ENCODE data around the gene NOC2L. TPM values are rescaled to one million over a fixed set of nuclear protein-coding genes. Genes with fewer than 3 reads are reported as not detected.

NOC2L gene
- total RNA-seq, 1 donor from 2014 or later = 95.5 TPM

GRCh38 chr1:973459-974292, 14.6 kb upstream of the NOC2L start:
- H3K36me3 Mint-ChIP-seq (ENCODE audit: low read depth) = no peaks in the 10 kb centered on the region
- ATAC-seq (ENCODE audit: low read depth) (no peak), DNase-seq (no peak)
- ChIA-PET POLR2A (no interaction called here), CTCF (interaction anchor here (3.4 kb wide), 1 partner anchor 68 kb away, joined by 10 read pairs; no protein-coding TSS in a partner anchor)
- H3K27me3 Mint-ChIP-seq = peaks cover 28% of the 10 kb centered on the region
- H3K9me3 Mint-ChIP-seq = no peaks in the 10 kb centered on the region
- H3K27ac Mint-ChIP-seq = no peak overlapping the region
- no peak for TF ChIP-seq CTCF (IDR thresholded peaks at IDR 0.05)
- no peak overlapping the region for H3K4me3 Mint-ChIP-seq
- H3K4me1 Mint-ChIP-seq = peaks cover 4% of the 10 kb centered on the region
- intact Hi-C loops (cut with micrococcal nuclease) = no loop called here

- Mint-ChIP-seq H3K27me3 (peaks cover 24% of the 10 kb centered on the region), H3K27ac (no peak overlapping the region), H3K4me3 (no peak overlapping the region), H3K36me3 (ENCODE audit: low read depth) (no peaks in the 10 kb centered on the region), H3K9me3 (no peaks in the 10 kb centered on the region), H3K4me1 (peaks cover 4% of the 10 kb centered on the region)
- intact Hi-C loops (cut with micrococcal nuclease) = no loop called here
- no peak for TF ChIP-seq CTCF (IDR thresholded peaks at IDR 0.05)
- POLR2A ChIA-PET = interaction anchor here (0.6 kb wide), 1 partner anchor 165 kb away, joined by 6 read pairs; no protein-coding TSS in a partner anchor
- CTCF ChIA-PET = no interaction called here
- ATAC-seq (ENCODE audit: low read depth) = no peak
- DNase-seq = no peak
Measured at GRCh38 chr1:972726-973458, 13.8 kb upstream of the NOC2L start.

GRCh38 chr1:971751-972506, 12.9 kb upstream of the NOC2L start:
- peaks cover 24% of the 10 kb centered on the region for H3K27me3 Mint-ChIP-seq
- H3K4me3 Mint-ChIP-seq = no peak overlapping the region
- H3K27ac Mint-ChIP-seq = no peak overlapping the region
- peaks cover 5% of the 10 kb centered on the region for H3K4me1 Mint-ChIP-seq
- no peaks in the 10 kb centered on the region for H3K9me3 Mint-ChIP-seq
- no peaks in the 10 kb centered on the region for H3K36me3 Mint-ChIP-seq (ENCODE audit: low read depth)
- ChIA-PET CTCF (interaction anchor here (0.6 kb wide), 1 partner anchor 31 kb away, joined by 4 read pairs; no protein-coding TSS in a partner anchor), POLR2A (no interaction called here)
- intact Hi-C loops (cut with micrococcal nuclease) = no loop called here
- TF ChIP-seq CTCF (IDR thresholded peaks at IDR 0.05) = no peak
- no peak for DNase-seq
- ATAC-seq (ENCODE audit: low read depth) = no peak

GRCh38 chr1:970973-971730, 12.1 kb upstream of the NOC2L start:
- DNase-seq (no peak), ATAC-seq (ENCODE audit: low read depth) (no peak)
- no peak for TF ChIP-seq CTCF (IDR thresholded peaks at IDR 0.05)
- Mint-ChIP-seq H3K9me3 (no peaks in the 10 kb centered on the region), H3K27ac (no peak overlapping the region), H3K4me3 (no peak overlapping the region), H3K4me1 (peaks cover 8% of the 10 kb centered on the region), H3K36me3 (ENCODE audit: low read depth) (no peaks in the 10 kb centered on the region), H3K27me3 (peaks cover 24% of the 10 kb centered on the region)
- CTCF ChIA-PET = no interaction called here
- intact Hi-C loops (cut with micrococcal nuclease) = no loop called here
- POLR2A ChIA-PET = no interaction called here

Data from activated B cell treated with CpG ODN at 0.5 μM for 24 hours (primary cell).